GM12865 (cell line): ENCODE measurements around the gene PEX5L.
A peak's percentile ranks its signal among the peaks of the same experiment; 100 is the strongest.

Source experiments
- DNase-seq: peaks from one replicate; pipeline ENCODE4 v3.0.0; 2010; ENCODE audit warnings: low read depth
- H3K4me3 ChIP-seq: 2 replicates; pipeline ENCODE4 v1.5.1; 2011; ENCODE audit warnings: mild to moderate bottlenecking, low read depth, low read length, control low read depth
- CTCF ChIP-seq: IDR thresholded peaks from 2 replicates; pipeline ENCODE4 v1.5.1; 2011; ENCODE audit warnings: low read length, control low read depth, low read depth, inconsistent platforms; ENCODE audit not compliant: insufficient read depth; ENCODE audit errors: missing control alignments

The PEX5L gene

GRCh38 chr3:179811321-179812095 lies 225.2 kb downstream of the PEX5L start:
- peak; percentile 78 for DNase-seq
- TF ChIP-seq CTCF = peak; percentile 56
- no peak overlapping the region for H3K4me3 ChIP-seq

DNA sequence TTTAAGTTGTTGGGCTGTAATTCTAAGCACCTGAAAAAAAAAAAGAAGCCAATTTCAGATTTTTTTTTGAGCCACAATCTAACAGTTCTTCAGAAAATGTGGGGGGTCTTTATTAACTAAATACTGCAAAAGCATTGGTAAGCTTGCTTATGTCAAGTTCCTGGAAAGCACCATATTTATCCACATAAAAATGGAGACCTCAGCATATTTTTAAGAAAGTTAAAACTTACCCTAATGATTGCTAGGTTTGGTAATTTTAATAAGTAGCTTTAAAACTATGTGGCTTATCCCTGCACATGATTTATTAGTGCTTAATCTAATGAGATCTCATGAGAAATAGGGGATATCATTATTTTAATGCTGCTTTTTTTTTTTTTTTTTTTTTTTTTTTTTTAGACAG lies 227.1 kb downstream of the PEX5L start:
- DNase-seq = no peak
- H3K4me3 ChIP-seq = no peak overlapping the region
- TF ChIP-seq CTCF = no peak

DNA sequence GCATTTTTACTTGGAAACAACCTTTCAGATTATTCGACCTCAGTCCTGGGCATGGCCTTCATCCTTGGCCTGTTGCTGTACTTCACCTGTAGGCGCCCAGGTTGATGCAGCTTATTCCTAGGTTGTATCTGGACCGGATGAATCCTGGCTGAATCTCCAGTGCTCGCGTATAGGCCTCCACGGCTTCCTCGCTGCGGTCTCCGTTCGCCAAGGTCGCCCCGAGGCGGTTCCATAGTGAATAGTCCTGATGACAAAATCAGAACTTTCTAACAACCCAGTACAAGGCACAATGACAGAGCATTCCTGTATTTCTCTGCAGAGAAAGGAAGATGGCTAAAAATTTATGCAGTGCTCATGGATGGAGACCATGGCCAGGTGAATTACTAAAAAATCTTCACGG lies 229.1 kb downstream of the PEX5L start:
- no peak for DNase-seq
- no peak overlapping the region for H3K4me3 ChIP-seq
- TF ChIP-seq CTCF = no peak

DNA sequence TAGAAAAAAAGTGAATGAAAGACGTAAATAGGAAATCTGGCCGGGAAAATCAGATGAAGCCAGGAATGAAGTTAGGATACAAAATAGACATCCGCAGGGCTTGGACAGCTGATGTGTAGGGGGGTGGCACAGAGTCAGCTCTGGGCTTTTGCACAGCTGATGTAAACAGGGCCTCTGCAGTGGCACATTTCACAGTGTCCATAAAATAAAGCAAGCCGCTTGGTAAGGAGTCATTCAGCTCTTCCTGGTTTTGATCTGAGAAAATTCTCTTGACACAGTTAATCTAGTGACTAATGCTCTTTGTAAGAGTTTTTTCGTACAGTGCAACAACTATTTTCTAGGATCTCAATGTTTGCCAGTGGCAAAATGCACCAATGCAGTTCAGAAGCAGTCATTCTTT lies 230.6 kb downstream of the PEX5L start:
- DNase-seq = no peak
- TF ChIP-seq CTCF = no peak
- H3K4me3 ChIP-seq = no peak overlapping the region

GRCh38 chr3:179801856-179802255 lies 234.9 kb downstream of the PEX5L start:
- TF ChIP-seq CTCF = no peak
- H3K4me3 ChIP-seq = no peak overlapping the region
- no peak for DNase-seq

DNA sequence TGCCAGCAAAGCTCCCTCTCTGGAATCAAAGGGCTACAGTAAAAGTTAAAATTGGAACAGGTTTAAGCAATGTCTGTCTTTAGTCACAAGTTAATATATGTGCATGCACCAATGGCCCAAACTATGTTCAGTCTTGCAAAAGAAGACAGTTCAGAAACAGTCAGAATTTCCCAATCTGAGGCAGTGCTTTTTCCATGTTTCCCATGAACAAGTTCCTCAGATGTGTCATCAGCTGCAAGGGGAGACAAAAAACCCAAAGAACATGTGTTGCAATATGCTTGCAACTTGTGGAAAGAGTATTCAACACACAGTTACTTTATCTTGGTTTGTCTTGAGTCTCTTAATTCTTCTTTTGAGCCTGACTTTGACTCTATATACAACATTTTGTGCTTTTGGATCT lies 235.5 kb downstream of the PEX5L start:
- DNase-seq = no peak
- H3K4me3 ChIP-seq = no peak overlapping the region
- TF ChIP-seq CTCF = no peak

DNA sequence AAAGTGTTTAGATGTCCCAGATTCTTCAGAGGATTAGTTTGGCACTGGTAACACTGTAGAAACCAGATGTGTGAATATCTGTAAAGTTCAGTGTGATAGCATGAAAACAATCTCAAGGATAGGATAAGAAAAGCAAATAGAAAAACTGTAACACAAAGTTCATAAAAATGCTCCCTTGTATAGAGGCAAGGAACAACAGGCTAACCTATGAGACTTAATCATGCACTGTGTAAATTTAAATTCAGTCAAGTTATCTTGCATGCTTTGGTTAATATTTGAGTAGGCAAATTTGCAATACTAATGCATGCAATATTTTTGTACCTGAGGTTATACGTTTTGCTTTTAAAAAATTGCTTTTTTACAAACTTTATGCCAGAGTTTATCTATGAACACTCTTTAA lies 239.5 kb downstream of the PEX5L start:
- no peak for TF ChIP-seq CTCF
- H3K4me3 ChIP-seq = no peak overlapping the region
- DNase-seq = no peak
